Embryonic facial prominence (tissue), 1 donor: ENCODE data around the gene HK1.

Source experiments
- DNase-seq: peaks from one replicate; pipeline ENCODE4 v3.0.0-alpha.2; 2016; ENCODE audit errors: extremely low spot score

HK1 gene

GRCh38 chr10:69419096-69419743 lies 140.9 kb downstream of the HK1 start:
- no peak for DNase-seq

- no peak for DNase-seq
These were observed 141.4 kb downstream of the HK1 start for GRCh38 chr10:69419744-69420126.

GRCh38 chr10:69421611-69422308 lies 143.5 kb downstream of the HK1 start:
- no peak for DNase-seq

GRCh38 chr10:69422676-69423075 lies 144.4 kb downstream of the HK1 start:
- DNase-seq: no peak

- no peak for DNase-seq
These were observed 146.7 kb downstream of the HK1 start for GRCh38 chr10:69425041-69425440.

- DNase-seq: no peak
These were observed 147.4 kb downstream of the HK1 start for GRCh38 chr10:69425511-69426298.

- no peak for DNase-seq
These were observed 148.1 kb downstream of the HK1 start for GRCh38 chr10:69426376-69426727.

- DNase-seq: no peak
These were observed 149.9 kb downstream of the HK1 start for GRCh38 chr10:69428165-69428564.

- DNase-seq: no peak
These were observed 155.9 kb downstream of the HK1 start for GRCh38 chr10:69434169-69434568.

- DNase-seq: no peak
These were observed 156.6 kb downstream of the HK1 start for GRCh38 chr10:69434926-69435325.

GRCh38 chr10:69435966-69436520 lies 157.7 kb downstream of the HK1 start:
- DNase-seq: no peak

GRCh38 chr10:69437321-69438259 lies 159.3 kb downstream of the HK1 start:
- no peak for DNase-seq

DNA sequence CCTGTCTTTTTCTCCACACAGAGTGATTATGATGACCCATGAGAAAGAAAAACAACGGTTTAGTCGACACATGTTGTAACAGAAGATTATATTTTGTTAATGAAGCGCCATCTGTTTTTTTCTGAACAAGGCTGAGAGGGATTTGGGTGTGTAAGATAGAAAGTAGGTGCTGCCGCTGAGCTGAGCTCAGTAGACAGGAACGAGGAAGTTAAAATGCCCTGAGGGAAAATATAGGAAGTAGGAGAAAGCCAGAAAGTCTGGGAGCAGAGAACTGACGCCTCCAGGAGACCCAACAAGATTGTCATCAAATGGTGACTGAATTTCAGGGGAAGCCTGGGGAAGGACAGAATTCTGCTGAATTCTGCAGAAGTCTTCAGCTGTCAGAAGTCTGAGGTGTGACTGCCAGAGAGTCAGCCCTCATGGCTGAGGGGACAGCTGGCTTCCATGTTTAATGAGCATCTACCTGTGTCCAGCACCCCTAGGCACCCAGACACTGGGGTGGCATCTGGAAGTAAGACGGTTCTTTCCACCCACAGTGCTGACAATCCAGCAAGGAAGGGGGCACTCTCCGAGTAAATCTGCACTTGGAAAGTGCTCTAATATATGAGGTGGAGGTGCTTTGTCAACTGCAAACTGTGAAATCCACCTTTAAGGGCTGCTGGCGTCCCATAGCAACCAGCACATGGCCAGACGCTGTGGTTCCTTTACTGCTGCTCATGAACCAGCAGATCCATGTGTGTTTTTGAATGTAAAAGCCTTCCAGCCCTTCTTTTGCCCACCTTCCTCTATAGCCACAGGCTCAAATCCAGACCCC lies 160.4 kb downstream of the HK1 start:
- DNase-seq: peak; percentile 18

DNA sequence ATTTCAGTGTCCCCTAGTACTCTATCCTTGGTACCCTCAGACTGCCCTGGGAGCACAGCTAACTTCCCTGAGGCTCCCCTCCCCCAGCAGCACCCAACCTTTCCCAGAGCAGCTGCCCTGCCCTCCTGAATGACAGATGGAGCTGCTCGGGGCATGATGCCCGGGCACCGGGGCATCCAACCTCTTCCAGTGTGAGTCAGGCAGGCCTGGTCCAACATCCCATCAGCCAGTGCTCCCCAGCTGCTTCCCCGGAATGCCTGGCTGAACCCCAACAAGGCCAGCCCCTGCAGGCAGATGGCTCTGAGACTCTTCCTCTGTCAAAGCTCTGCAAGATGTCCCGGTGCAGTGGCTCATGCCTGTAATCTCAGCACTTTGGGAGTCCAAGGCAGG lies 161.0 kb downstream of the HK1 start:
- DNase-seq: no peak

- no peak for DNase-seq
These were observed 161.7 kb downstream of the HK1 start for GRCh38 chr10:69439813-69440506.

GRCh38 chr10:69443354-69443753 lies 165.1 kb downstream of the HK1 start:
- DNase-seq: no peak

DNA sequence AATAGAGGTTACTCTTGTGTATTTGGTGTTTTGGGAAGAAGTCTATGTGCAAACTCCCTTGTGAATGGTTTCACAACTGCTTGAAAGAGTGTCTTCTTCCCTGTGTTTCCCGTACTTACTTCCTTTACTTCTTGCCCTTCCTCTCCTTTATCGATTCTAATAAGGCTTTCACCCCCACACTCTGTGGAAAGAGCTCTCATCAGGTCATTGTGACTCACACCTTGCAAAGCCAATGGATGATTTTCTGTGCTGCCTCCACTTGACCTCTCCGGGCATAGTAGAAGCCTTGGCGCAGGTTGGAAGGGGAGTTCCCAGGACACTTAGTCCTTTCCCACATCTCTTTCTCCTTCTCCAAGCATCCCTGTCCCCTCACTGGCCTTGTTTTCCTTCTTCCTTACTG lies 166.7 kb downstream of the HK1 start:
- DNase-seq: no peak

- DNase-seq: no peak
These were observed 167.9 kb downstream of the HK1 start for GRCh38 chr10:69446229-69446628.

DNA sequence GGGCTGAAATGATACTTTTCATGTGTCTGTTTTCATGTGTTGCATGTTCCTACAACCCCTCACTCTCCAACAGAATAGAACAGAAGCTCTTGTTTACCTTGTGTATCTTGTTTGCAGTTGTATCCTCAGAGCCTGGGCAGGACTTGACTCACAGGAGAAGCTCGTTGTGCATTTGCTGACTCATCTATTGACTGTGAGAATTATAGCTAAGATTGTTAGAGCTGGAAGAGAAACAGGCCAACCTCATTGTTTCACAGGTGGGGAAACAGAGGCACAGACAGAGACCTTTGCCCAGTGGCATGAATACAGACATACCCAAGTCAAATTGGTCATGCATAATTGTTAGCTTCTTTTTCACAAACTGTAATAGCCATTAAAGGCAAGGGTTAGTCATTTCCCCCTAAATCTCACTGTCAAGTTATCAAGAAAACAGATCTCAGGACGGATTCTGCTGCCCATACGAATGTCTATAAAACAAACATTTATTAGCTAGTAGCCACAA lies 168.4 kb downstream of the HK1 start:
- no peak for DNase-seq

DNA sequence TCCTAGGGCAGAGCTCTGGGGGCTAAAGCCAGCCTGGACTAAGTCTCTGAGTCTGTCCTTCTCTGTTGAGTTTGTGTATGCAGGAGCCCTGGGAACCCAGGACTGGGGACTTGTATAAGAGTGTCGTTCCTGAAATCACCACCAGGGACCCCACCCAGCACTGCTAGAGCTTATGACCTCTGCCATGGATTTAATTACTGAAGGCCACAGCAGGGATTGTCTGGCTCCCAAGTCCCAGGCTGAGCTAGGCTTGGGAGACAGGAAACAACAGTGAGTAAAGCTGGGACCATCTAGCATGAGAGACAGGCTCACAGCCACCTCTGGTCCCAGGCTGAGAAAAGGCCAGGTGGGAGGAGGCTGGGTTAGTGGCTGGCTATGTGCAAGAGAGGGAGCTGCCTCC lies 171.5 kb downstream of the HK1 start:
- DNase-seq: no peak
